H9 (cell line): ENCODE measurements around the gene SNCA. TPM values are rescaled to one million over a fixed set of nuclear protein-coding genes. Genes with fewer than 3 reads are reported as not detected.

Experiments used
- DNase-seq: peaks from one replicate; pipeline ENCODE4 v3.0.0-alpha.2; 2017
- H2AFZ ChIP-seq: one replicate; pipeline ENCODE4 v1.6.1; 2013; ENCODE audit warnings: mild to moderate bottlenecking, low read length, control low read depth, moderate library complexity
- H2AK5ac ChIP-seq: 2 replicates; pipeline ENCODE4 v1.6.1; 2013; ENCODE audit warnings: low read length, control low read depth, mixed read lengths; ENCODE audit not compliant: insufficient read length
- H2BK120ac ChIP-seq: one replicate; pipeline ENCODE4 v1.6.1; 2013; ENCODE audit warnings: low read depth, mild to moderate bottlenecking, low read length, control low read depth, inconsistent platforms; ENCODE audit not compliant: poor library complexity, severe bottlenecking
- H2BK12ac ChIP-seq: 2 replicates; pipeline ENCODE4 v1.6.1; 2013; ENCODE audit warnings: low read length, control low read depth, mixed read lengths, low read depth; ENCODE audit not compliant: insufficient read length
- H2BK15ac ChIP-seq: 2 replicates; pipeline ENCODE4 v1.6.1; 2013; ENCODE audit warnings: low read depth, low read length, control low read depth
- H2BK20ac ChIP-seq: one replicate; pipeline ENCODE4 v1.6.1; 2013; ENCODE audit warnings: low read depth, mild to moderate bottlenecking, low read length, control low read depth, inconsistent platforms; ENCODE audit not compliant: poor library complexity, severe bottlenecking
- H2BK5ac ChIP-seq: 2 replicates; pipeline ENCODE4 v1.6.1; 2013; ENCODE audit warnings: low read length, control low read depth, mixed read lengths; ENCODE audit not compliant: insufficient read length
- H3K14ac ChIP-seq: 2 replicates; pipeline ENCODE4 v1.6.1; 2013; ENCODE audit warnings: low read length, control low read depth; ENCODE audit not compliant: insufficient read depth
- H3K18ac ChIP-seq: 2 replicates; pipeline ENCODE4 v1.6.1; 2013; ENCODE audit warnings: low read depth, mild to moderate bottlenecking, mixed read lengths, low read length, control low read depth; ENCODE audit not compliant: insufficient read length
- H3K23ac ChIP-seq: 2 replicates; pipeline ENCODE4 v1.6.1; 2013; ENCODE audit warnings: low read length, control low read depth, mixed read lengths, low read depth; ENCODE audit not compliant: insufficient read length
- H3K23me2 ChIP-seq: 2 replicates; pipeline ENCODE4 v1.6.1; 2013; ENCODE audit warnings: low read depth, mild to moderate bottlenecking, mixed read lengths, low read length, control low read depth; ENCODE audit not compliant: insufficient read length, poor library complexity, severe bottlenecking
- H3K27ac ChIP-seq: 2 replicates; pipeline ENCODE4 v1.5.1; 2013; ENCODE audit warnings: low read length, control low read depth, mixed read lengths, low read depth; ENCODE audit not compliant: insufficient read length
- H3K27me3 ChIP-seq: 2 replicates; pipeline ENCODE4 v1.6.1; 2013; ENCODE audit warnings: low read length, control low read depth, inconsistent platforms; ENCODE audit not compliant: insufficient read depth
- H3K4ac ChIP-seq: 2 replicates; pipeline ENCODE4 v1.6.1; 2013; ENCODE audit warnings: low read depth, mild to moderate bottlenecking, control low read depth, inconsistent platforms, low read length, moderate library complexity
- H3K4me1 ChIP-seq: 2 replicates; pipeline ENCODE4 v1.6.1; 2013; ENCODE audit warnings: low read length, control low read depth, inconsistent platforms; ENCODE audit not compliant: insufficient read depth
- H3K4me2 ChIP-seq: 2 replicates; pipeline ENCODE4 v1.6.1; 2013; ENCODE audit warnings: low read length, control low read depth, mixed read lengths; ENCODE audit not compliant: insufficient read length, insufficient read depth
- H3K56ac ChIP-seq: 2 replicates; pipeline ENCODE4 v1.6.1; 2013; ENCODE audit warnings: low read depth, mild to moderate bottlenecking, mixed read lengths, low read length, control low read depth; ENCODE audit not compliant: insufficient read length
- H3K79me1 ChIP-seq: 2 replicates; pipeline ENCODE4 v1.6.1; 2013; ENCODE audit warnings: low read depth, mild to moderate bottlenecking, moderate library complexity, low read length, control low read depth, inconsistent platforms; ENCODE audit not compliant: insufficient read depth, poor library complexity, severe bottlenecking
- H3K79me2 ChIP-seq: 2 replicates; pipeline ENCODE4 v1.6.1; 2013; ENCODE audit warnings: low read length, control low read depth, inconsistent platforms; ENCODE audit not compliant: insufficient read depth
- H3K9ac ChIP-seq: 2 replicates; pipeline ENCODE4 v1.6.1; 2013; ENCODE audit warnings: low read length, control low read depth, mixed read lengths; ENCODE audit not compliant: insufficient read length; ENCODE audit errors: extremely low read depth
- H3K9me3 ChIP-seq: one replicate; pipeline ENCODE4 v1.6.1; 2013; ENCODE audit warnings: low read depth, low read length, inconsistent platforms; ENCODE audit not compliant: control insufficient read depth
- H3T11ph ChIP-seq: one replicate; pipeline ENCODE4 v1.6.1; 2013; ENCODE audit warnings: mild to moderate bottlenecking, low read length, control low read depth, inconsistent platforms
- H4K20me1 ChIP-seq: one replicate; pipeline ENCODE4 v1.6.1; 2013; ENCODE audit not compliant: control insufficient read depth, insufficient read length, insufficient read depth
- H4K5ac ChIP-seq: 2 replicates; pipeline ENCODE4 v1.6.1; 2013; ENCODE audit warnings: low read depth, mild to moderate bottlenecking, mixed read lengths, low read length, control low read depth; ENCODE audit not compliant: insufficient read length
- H4K8ac ChIP-seq: replicated peaks from 2 replicates; pipeline ENCODE4 v1.6.1; 2013; ENCODE audit warnings: low read length, control low read depth, mixed read lengths, low read depth; ENCODE audit not compliant: insufficient read length
- H4K91ac ChIP-seq: 2 replicates; pipeline ENCODE4 v1.6.1; 2013; ENCODE audit warnings: low read depth, mild to moderate bottlenecking, moderate library complexity, mixed read lengths, low read length, control low read depth; ENCODE audit not compliant: insufficient read length
- H3K27ac Mint-ChIP-seq, 3 experiments: 2 replicates in 2 of 3; 3 replicates in 1 of 3; pipeline ENCODE4 v1.8.0; 2020 to 2021; ENCODE audit warnings: mixed read lengths in 3 of 3, mild to moderate bottlenecking in 1 of 3, moderate library complexity in 1 of 3
- H3K27me3 Mint-ChIP-seq: 2 replicates; pipeline ENCODE4 v1.8.0; 2021; ENCODE audit warnings: low read depth, mild to moderate bottlenecking, moderate library complexity, mixed read lengths
- H3K36me3 Mint-ChIP-seq, 3 experiments: 2 replicates in 2 of 3; 3 replicates in 1 of 3; pipeline ENCODE4 v1.8.0; 2020 to 2021; ENCODE audit warnings: low read depth in 3 of 3, mixed read lengths in 3 of 3; ENCODE audit not compliant: insufficient read depth in 1 of 3
- H3K4me1 Mint-ChIP-seq, 2 experiments: 2 replicates each; pipeline ENCODE4 v1.8.0; 2020; ENCODE audit warnings: mixed read lengths in 2 of 2
- H3K4me3 Mint-ChIP-seq, 2 experiments: 2 replicates in 1 of 2; 3 replicates in 1 of 2; pipeline ENCODE4 v1.8.0; 2020 to 2021; ENCODE audit warnings: mild to moderate bottlenecking in 2 of 2, mixed read lengths in 2 of 2, moderate library complexity in 1 of 2
- H3K9me3 Mint-ChIP-seq, 2 experiments: 2 replicates in 1 of 2; 3 replicates in 1 of 2; pipeline ENCODE4 v1.8.0; 2020; ENCODE audit warnings: mild to moderate bottlenecking in 2 of 2, mixed read lengths in 2 of 2, moderate library complexity in 1 of 2
- CTCF ChIP-seq: fragments of 200-600 bp; sonication (generic); conservative IDR thresholded peaks from 3 replicates; pipeline ENCODE4 v1.8.0; 2021; ENCODE audit warnings: antibody characterized with exemption, mild to moderate bottlenecking
- WGBS: extraction: QIAGEN DNeasy Blood & Tissue Kit; methylation state at CpG from one replicate; pipeline ENCODE4 v1.1.7; 2013; ENCODE audit warnings: missing lambda C conversion rate, low lambda C conversion rate, mixed read lengths; ENCODE audit not compliant: insufficient read length; ENCODE audit errors: extremely low coverage; 5-methylcytosine and 5-hydroxymethylcytosine counted together
- total RNA-seq: library from RNA; stranded (reverse); gene quantifications from 2 replicates; pipeline ENCODE4 v1.2.1, GENCODE V29; 2021

The SNCA gene
- total RNA-seq, 1 experiment from 2014 or later = 8.5 TPM

GRCh38 chr4:89674876-89675459, 162.0 kb downstream of the SNCA start:
- H3K4me3 Mint-ChIP-seq = no peak overlapping the region

More at GRCh38 chr4:89674876-89675459, 162.0 kb downstream of the SNCA start:
- no peak overlapping the region for H3K18ac ChIP-seq
- H2BK120ac ChIP-seq = no peak overlapping the region
- no peak overlapping the region for H3K14ac ChIP-seq
- H2BK20ac ChIP-seq = no peak overlapping the region
- H2AK5ac ChIP-seq = no peak overlapping the region
- no peaks in the 10 kb centered on the region for H3K9me3 ChIP-seq
- H3K23me2 ChIP-seq = no peaks in the 10 kb centered on the region
- no peaks in the 10 kb centered on the region for H3K79me1 ChIP-seq
- H4K8ac ChIP-seq = no peak overlapping the region
- no peak overlapping the region for H2BK5ac ChIP-seq
- no peaks in the 10 kb centered on the region for H3K4me1 ChIP-seq
- H3K4me2 ChIP-seq = no peak overlapping the region
- H2BK15ac ChIP-seq = no peak overlapping the region
- Mint-ChIP-seq H3K36me3 (peaks cover 0 to 12% (median 10%) of the 10 kb centered on the region in 3 experiments; a peak in 6 of 7 replicates), H3K27ac (no peak overlapping the region), H3K9me3 (peaks cover 10 to 20% of the 10 kb centered on the region in 2 experiments), H3K4me1 (peaks cover 6 to 7% of the 10 kb centered on the region in 2 experiments; a peak in 3 of 4 replicates), H3K27me3 (peaks cover 8% of the 10 kb centered on the region; the same call in 1 of the 2 replicates)
- TF ChIP-seq CTCF = no peak
- no peaks in the 10 kb centered on the region for H3K27me3 ChIP-seq
- H4K91ac ChIP-seq = no peak overlapping the region
- no peak overlapping the region for H3K4ac ChIP-seq
- H3K79me2 ChIP-seq = no peaks in the 10 kb centered on the region
- H2AFZ ChIP-seq = no peak overlapping the region
- no peak overlapping the region for H3K9ac ChIP-seq
- H4K20me1 ChIP-seq = no peaks in the 10 kb centered on the region
- H3T11ph ChIP-seq = no peak overlapping the region
- no peak overlapping the region for H3K23ac ChIP-seq
- no peak overlapping the region for H2BK12ac ChIP-seq
- no peak for DNase-seq
- WGBS = no CpG with 5 or more reads among the region's 9 CpGs
- H3K27ac ChIP-seq = no peak overlapping the region
- no peak overlapping the region for H4K5ac ChIP-seq
- no peak overlapping the region for H3K56ac ChIP-seq

Other genes starting within 250 kb of the SNCA start
- not detected in 2 replicates for gene MMRN1, start 57.7 kb upstream of the SNCA start, total RNA-seq